Adrenal gland (tissue), 12 donors: Measurements from ENCODE around the gene TRAPPC6A. TPM values are rescaled to one million over a fixed set of nuclear protein-coding genes. Genes with fewer than 3 reads are reported as not detected.

Experiments
- DNase-seq, 7 donors: peaks; one replicate each; pipeline ENCODE4 v3.0.0-alpha.2; 2019 to 2020
- H3K27ac ChIP-seq, 5 donors: fragments of 200-600 bp; sonication (generic) in 4 of 5; 1 replicate in 3 of 5; 2 replicates in 2 of 5; pipeline versions ENCODE4 v1.5.1 to v1.8.0; 2016 to 2020; ENCODE audit warnings: mild to moderate bottlenecking in 1 of 5
- H3K27me3 ChIP-seq: fragments of 200-600 bp; 2 replicates; pipeline ENCODE4 v1.8.0; 2021
- H3K36me3 ChIP-seq, 2 donors: fragments of 200-600 bp; replicated peaks in 1 of 2; 1 replicate in 1 of 2; 2 replicates in 1 of 2; pipeline versions ENCODE4 v1.5.1 to v1.8.0; 2018 to 2022
- H3K4me1 ChIP-seq, 2 donors: fragments of 200-600 bp; replicated peaks in 1 of 2; 1 replicate in 1 of 2; 2 replicates in 1 of 2; pipeline versions ENCODE4 v1.5.1 to v1.8.0; 2018 to 2021
- H3K4me3 ChIP-seq, 4 donors: fragments of 200-600 bp; sonication (generic) in 3 of 4; one replicate each; pipeline ENCODE4 v1.5.1; 2016 to 2018
- H3K9me3 ChIP-seq, 3 donors: fragments of 200-600 bp; sonication (generic) in 1 of 3; replicated peaks in 1 of 3; 1 replicate in 2 of 3; 2 replicates in 1 of 3; pipeline versions ENCODE4 v1.5.1 to v1.8.0; 2016 to 2021
- CTCF ChIP-seq, 6 experiments: fragments of 450-650 bp in 4 of 6; fragments of 200-600 bp in 2 of 6; sonication (generic) in 1 of 6; IDR thresholded peaks; 1 replicate in 5 of 6; 2 replicates in 1 of 6; pipeline versions ENCODE4 v1.5.1 to v1.8.0; 2016 to 2021; ENCODE audit warnings: antibody characterized with exemption in 6 of 6, mild to moderate bottlenecking in 2 of 6, moderate library complexity in 1 of 6
- POLR2A ChIP-seq, 2 donors: fragments of 450-650 bp; IDR thresholded peaks; one replicate each; pipeline ENCODE4 v1.6.1; 2017; ENCODE audit warnings: antibody characterized with exemption in 2 of 2, mild to moderate bottlenecking in 2 of 2, moderate library complexity in 1 of 2
- WGBS, 4 donors: extraction: QIAGEN DNeasy Blood & Tissue Kit in 2 of 4; methylation state at CpG; one replicate each; pipeline versions ENCODE4 v1.1.5 to v1.1.7; 2013 to 2017; 5-methylcytosine and 5-hydroxymethylcytosine counted together
- intact Hi-C, 2 donors: fragments of 100-400 bp; cut with DNase I; formaldehyde crosslinking; loops; one replicate each; pipeline versions ENCODE4 v1.14.1 to v1.15.0; 2022 to 2023
- polyA plus RNA-seq, 3 donors: library from polyadenylated mRNA; stranded (reverse); fragments of 200-250 nt in 2 of 3; fragments of 350-450 nt in 1 of 3; fragmentation: Illumina TruSeq in 1 of 3; extraction: RNeasy Lipid Tissue Mini Kit (QIAGEN cat#74804) in 1 of 3; gene quantifications; one replicate each; pipeline ENCODE4 v1.2.3, GENCODE V29; 2013 to 2014
- total RNA-seq, 9 donors: library from RNA; depleted of rRNA in 4 of 9; stranded (reverse); fragments of >200 nt in 4 of 9; fragments of 120-200 nt in 1 of 9; fragmentation: NEBNext Ultra II Directional in 1 of 9; extraction: Animal tissue kit (Norgen Biotek cat#: 25700) in 1 of 9; gene quantifications; one replicate each; pipeline versions ENCODE4 v1.1.0 to v1.2.4, GENCODE V29; 2013 to 2023
- donor health status: healthy with polysubstance abuse.
- donor health status: Bipolar disorder and iron deficiency.
- donor health status: DM: yes; HTN: yes; CAD: no.
- donor health status: DM: no; HTN: no; CAD: no.
- donor health status: DM: no; HTN: no; CAD: no.
- donor health status: DM: yes; HTN: yes; CAD: no.

TRAPPC6A gene
- total and polyA plus RNA-seq, 12 donors, result 5.1 to 71.4 (median 35.5) TPM

- H3K9me3 ChIP-seq, result no peaks in the 10 kb centered on the region
- H3K27ac ChIP-seq, result no peak overlapping the region
- no peak overlapping the region for H3K4me3 ChIP-seq
- TF ChIP-seq CTCF (IDR thresholded peaks at IDR 0.05) (peak in 5 of 6 experiments; percentile 32 to 64 (median 49)), POLR2A (IDR thresholded peaks at IDR 0.05) (no peak)
- no peaks in the 10 kb centered on the region for H3K4me1 ChIP-seq
- H3K27me3 ChIP-seq, result no peaks in the 10 kb centered on the region
- WGBS, 4 donors, result 47 to 70% (median 49%) methylated on average over 3 to 4 of the region's 4 CpGs
- no peaks in the 10 kb centered on the region for H3K36me3 ChIP-seq
- intact Hi-C loops, result loop anchor here (5.0 to 10.0 kb wide), 2 partner anchors 52 to 134 kb away; partner anchors contain the start of gene MARK4 (in 1 of the 2)
- DNase-seq, result peak in 5 of 7 donors; percentile 19 to 75 (median 57)
These were observed 22.5 kb upstream of the TRAPPC6A start for GRCh38 chr19:45200568-45200967.

- no peaks in the 10 kb centered on the region for H3K27me3 ChIP-seq
- H3K9me3 ChIP-seq, result no peaks in the 10 kb centered on the region
- no peak overlapping the region for H3K27ac ChIP-seq
- no peak overlapping the region for H3K4me3 ChIP-seq
- H3K36me3 ChIP-seq, result no peaks in the 10 kb centered on the region
- WGBS, 4 donors, result 78 to 94% (median 91%) methylated on average over 6 of the region's 6 CpGs
- no peak for TF ChIP-seq CTCF (IDR thresholded peaks at IDR 0.05)
- no peak for TF ChIP-seq POLR2A (IDR thresholded peaks at IDR 0.05)
- intact Hi-C loops, result loop anchor here in 1 of 2 donors (5.0 kb wide), 1 partner anchor 147 kb away; the partner anchor contains the start of gene KLC3
- H3K4me1 ChIP-seq, result no peaks in the 10 kb centered on the region
- DNase-seq, result no peak
These were observed 17.7 kb upstream of the TRAPPC6A start for GRCh38 chr19:45195764-45196163.

- Histone ChIP-seq H3K27me3 (no peaks in the 10 kb centered on the region), H3K4me3 (no peak overlapping the region), H3K4me1 (no peaks in the 10 kb centered on the region), H3K27ac (no peak overlapping the region), H3K9me3 (no peaks in the 10 kb centered on the region), H3K36me3 (no peaks in the 10 kb centered on the region)
- no peak for DNase-seq
- intact Hi-C loops, result no loop called here
- TF ChIP-seq POLR2A (IDR thresholded peaks at IDR 0.05) (no peak), CTCF (IDR thresholded peaks at IDR 0.05) (no peak)
- 90 to 95% (median 95%) methylated on average over 4 of the region's 4 CpGs for WGBS, 4 donors
These were observed 13.3 kb upstream of the TRAPPC6A start for GRCh38 chr19:45191375-45191774.

GRCh38 chr19:45189971-45190370 is 11.9 kb upstream of the TRAPPC6A start:
- Histone ChIP-seq H3K4me3 (no peak overlapping the region), H3K27me3 (no peaks in the 10 kb centered on the region), H3K9me3 (no peaks in the 10 kb centered on the region), H3K27ac (no peak overlapping the region), H3K4me1 (no peaks in the 10 kb centered on the region), H3K36me3 (no peaks in the 10 kb centered on the region)
- WGBS, 4 donors, result 90 to 96% (median 95%) methylated on average over 1 of the region's 1 CpG
- no peak for TF ChIP-seq POLR2A (IDR thresholded peaks at IDR 0.05)
- intact Hi-C loops, result no loop called here
- no peak for DNase-seq

GRCh38 chr19:45187421-45188100 is 9.5 kb upstream of the TRAPPC6A start:
- 39 to 57% (median 50%) methylated on average over 6 to 12 of the region's 12 CpGs for WGBS, 4 donors
- no peaks in the 10 kb centered on the region for H3K9me3 ChIP-seq
- no peak overlapping the region for H3K27ac ChIP-seq
- DNase-seq, result no peak
- intact Hi-C loops, result no loop called here
- no peaks in the 10 kb centered on the region for H3K27me3 ChIP-seq
- no peaks in the 10 kb centered on the region for H3K36me3 ChIP-seq
- no peaks in the 10 kb centered on the region for H3K4me1 ChIP-seq
- peak; percentile 14 to 53 (median 38) for TF ChIP-seq CTCF (IDR thresholded peaks at IDR 0.05)
- no peak for TF ChIP-seq POLR2A (IDR thresholded peaks at IDR 0.05)
- H3K4me3 ChIP-seq, result no peak overlapping the region
